HK-2 (cell line): ENCODE results near the gene SRMS.

Experiments
- DNase-seq: peaks from one replicate; pipeline ENCODE4 v3.0.0-alpha.2; 2018; ENCODE audit not compliant: unreplicated experiment

The SRMS gene

GRCh38 chr20:63547725-63548480 lies at the start of gene SRMS:
Gene SRMS (minus strand): TSS chr20:63547749. CDS start chr20:63547463, 286 bp downstream.
- DNase-seq, result no peak

- no peak for DNase-seq
Observed at GRCh38 chr20:63596423-63596822, 48.9 kb upstream of the SRMS start.

- no peak for DNase-seq
Observed at GRCh38 chr20:63595416-63596127, 48.0 kb upstream of the SRMS start.

- DNase-seq, result no peak
Observed at GRCh38 chr20:63594043-63594561, 46.6 kb upstream of the SRMS start.

GRCh38 chr20:63592661-63593060 lies 45.1 kb upstream of the SRMS start:
- no peak for DNase-seq

- no peak for DNase-seq
Observed at GRCh38 chr20:63591786-63592355, 44.3 kb upstream of the SRMS start.

- no peak for DNase-seq
Observed at GRCh38 chr20:63591147-63591533, 43.6 kb upstream of the SRMS start.

GRCh38 chr20:63590218-63591146 lies 42.9 kb upstream of the SRMS start:
- DNase-seq, result no peak

- no peak for DNase-seq
Observed at GRCh38 chr20:63589261-63590217, 42.0 kb upstream of the SRMS start.

GRCh38 chr20:63588641-63589041 lies 41.1 kb upstream of the SRMS start:
- no peak for DNase-seq

GRCh38 chr20:63587776-63588591 lies 40.4 kb upstream of the SRMS start:
- DNase-seq, result no peak

- DNase-seq, result no peak
Observed at GRCh38 chr20:63587256-63587655, 39.7 kb upstream of the SRMS start.

GRCh38 chr20:63586797-63587196 lies 39.2 kb upstream of the SRMS start:
- no peak for DNase-seq

- DNase-seq, result no peak
Observed at GRCh38 chr20:63585616-63586565, 38.3 kb upstream of the SRMS start.

- no peak for DNase-seq
Observed at GRCh38 chr20:63582382-63583063, 35.0 kb upstream of the SRMS start.

- DNase-seq, result peak; percentile 77
Observed at GRCh38 chr20:63580796-63581461, 33.4 kb upstream of the SRMS start.

- DNase-seq, result no peak
Observed at GRCh38 chr20:63579017-63579694, 31.6 kb upstream of the SRMS start.
